ENCODE results near the gene NRM.
"Not testable (repeated sequence)": the region's sequence is repeated elsewhere in the genome, so short reads cannot be mapped to it uniquely, and the experiment has no call there.

Gene NRM

DNA sequence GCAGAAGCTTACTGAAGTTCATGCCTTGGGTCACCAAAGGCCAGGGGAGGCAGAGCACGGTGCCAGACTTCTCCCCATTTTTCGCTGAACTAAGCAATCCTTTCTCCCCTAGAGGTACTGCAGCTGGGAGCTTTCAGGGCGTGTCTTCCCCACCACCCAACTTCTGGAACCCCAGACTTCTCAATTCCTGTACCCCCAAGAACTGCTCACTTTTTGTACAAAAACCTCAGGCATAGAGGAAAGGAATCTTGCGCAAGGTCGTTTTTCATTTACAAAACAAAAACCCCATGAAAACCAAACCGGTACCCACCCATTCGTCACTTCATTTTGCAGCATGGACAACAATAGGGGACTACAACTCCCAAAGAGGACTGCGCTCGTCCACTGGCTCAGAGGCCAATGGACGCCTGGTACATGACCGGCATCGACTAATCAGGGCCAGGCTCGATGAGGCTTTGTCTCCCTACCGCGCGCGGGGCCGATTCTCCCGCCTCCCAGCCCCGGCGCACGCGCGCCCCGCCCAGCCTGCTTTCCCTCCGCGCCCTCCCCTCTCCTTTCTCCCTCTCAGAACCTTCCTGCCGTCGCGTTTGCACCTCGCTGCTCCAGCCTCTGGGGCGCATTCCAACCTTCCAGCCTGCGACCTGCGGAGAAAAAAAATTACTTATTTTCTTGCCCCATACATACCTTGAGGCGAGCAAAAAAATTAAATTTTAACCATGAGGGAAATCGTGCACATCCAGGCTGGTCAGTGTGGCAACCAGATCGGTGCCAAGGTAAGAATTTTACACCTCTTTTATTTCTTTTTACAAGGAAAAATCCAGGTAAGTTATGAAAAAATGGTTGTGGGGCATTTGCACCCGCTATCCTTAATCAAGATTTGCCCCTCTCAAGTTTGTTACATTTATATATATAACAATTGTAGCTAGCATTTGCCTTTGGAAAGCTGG is 29.3 kb upstream of the NRM start, which contains the start of gene TUBB:
Gene TUBB, plus strand, starts transcription at position 562 of the 947 bp plus-strand sequence. Its CDS starts 155 bp downstream, at position 717.
- DNase-seq: peak; percentile 98

DNA sequence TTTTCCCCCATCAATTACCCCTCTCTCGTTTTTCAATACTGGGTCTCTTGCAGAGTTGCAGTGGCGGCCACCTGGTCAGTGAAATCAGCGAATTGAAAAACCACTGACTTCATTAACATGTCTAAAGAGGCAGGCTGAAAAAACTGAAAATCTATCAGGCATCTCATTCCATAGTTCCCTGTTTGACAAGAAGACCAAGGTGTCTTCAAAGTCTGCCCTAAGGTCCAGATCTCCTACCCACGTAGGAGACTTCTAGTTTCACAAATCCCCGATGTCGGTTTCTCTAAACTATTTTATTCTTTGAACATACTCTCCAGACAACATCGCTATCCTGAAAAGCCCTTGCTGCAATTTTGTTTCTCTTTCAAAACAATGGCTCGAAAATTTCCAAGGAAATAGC is 28.6 kb upstream of the NRM start:
- no peak for DNase-seq

DNA sequence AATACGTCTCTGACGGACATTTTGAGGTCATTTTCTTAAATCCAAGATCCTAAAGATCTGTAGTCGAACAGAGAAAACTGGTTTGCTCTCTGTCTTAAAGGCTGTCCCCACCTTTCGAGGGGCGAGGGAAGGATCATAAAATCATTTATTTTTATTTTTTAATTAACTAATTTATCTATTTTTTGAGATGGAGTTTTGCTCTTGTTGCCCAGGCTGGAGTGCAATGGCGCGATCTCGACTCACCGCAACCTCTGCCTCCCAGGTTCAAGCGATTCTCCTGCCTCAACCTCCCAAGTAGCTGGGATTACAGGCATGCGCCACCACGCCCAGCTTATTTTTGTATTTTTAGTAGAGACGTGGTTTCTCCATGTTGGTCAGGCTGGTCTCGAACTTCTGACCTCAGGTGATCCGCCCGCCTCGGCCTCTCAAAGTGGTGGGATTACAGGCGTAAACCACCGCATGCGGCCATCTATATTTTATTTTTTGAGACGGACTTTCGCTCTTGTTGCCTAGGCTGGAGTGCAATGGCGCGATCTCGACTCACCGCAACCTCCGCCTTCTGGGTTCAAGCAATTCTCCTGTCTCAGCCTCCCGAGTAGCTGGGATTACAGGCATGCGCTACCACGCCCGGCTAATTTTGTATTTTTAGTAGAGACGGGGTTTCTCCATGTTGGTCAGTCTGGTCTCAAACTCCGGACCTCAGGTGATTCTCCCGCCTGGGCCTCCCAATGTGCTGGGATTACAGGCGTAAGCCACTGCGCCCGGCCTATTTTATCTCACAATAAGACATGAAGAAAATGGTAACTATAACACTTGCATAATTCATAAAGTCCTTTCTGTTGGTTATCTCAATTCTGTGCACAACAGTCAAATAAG is 27.3 kb upstream of the NRM start:
- not testable (repeated sequence) for DNase-seq

DNA sequence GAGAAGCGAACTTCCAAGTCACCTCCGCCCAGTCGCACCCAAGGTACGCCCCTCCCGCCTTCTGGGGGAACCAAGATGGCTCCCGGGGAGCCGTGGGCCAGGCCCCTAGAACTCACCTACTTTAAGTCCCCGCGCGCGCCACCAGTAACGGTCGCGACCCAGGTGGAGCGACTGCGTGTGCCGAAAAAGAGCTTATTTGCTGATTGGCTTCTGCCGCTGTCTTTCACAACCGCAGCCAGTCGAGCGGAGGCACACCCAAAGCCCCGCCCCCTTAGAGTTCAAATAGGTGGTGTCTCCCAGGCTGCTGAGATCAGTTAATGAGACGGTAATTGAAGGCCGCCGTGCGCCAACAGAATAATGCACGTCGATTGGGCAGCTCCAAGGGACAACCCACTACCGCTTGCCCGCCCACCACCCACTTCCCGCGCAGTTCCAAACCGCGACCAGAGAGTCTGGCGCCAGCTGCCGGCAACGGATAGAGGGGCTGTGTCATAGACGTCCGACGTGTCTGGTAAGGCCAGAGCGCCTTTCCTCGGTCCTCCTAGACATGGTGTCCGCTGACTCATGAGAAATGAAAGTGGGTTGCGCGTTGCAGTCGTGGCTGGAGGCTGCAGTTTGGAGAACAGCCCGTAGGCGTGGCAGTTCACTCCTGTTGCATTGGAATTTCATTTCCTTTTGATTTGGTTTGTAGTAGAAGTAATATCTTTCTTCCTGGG is 26.5 kb upstream of the NRM start, which contains the start of gene MDC1:
Gene MDC1, minus strand, starts transcription at position 153 of the 716 bp plus-strand sequence. CDS start 2,106 bp downstream, outside the sequence.
- peak; percentile 100 for DNase-seq

DNA sequence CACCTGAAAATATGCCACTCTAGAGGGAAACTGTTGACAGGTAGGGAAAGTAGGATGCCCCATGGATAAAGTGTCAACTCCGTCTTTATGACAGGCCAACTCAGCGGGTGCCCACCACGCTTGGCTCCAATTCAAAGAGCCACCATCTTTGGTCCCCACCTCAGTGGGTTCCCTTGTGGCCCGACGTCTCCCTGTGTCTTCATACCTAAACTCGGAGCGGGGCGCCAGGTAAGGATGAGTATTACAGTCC is 26.0 kb upstream of the NRM start:
- DNase-seq: no peak

DNA sequence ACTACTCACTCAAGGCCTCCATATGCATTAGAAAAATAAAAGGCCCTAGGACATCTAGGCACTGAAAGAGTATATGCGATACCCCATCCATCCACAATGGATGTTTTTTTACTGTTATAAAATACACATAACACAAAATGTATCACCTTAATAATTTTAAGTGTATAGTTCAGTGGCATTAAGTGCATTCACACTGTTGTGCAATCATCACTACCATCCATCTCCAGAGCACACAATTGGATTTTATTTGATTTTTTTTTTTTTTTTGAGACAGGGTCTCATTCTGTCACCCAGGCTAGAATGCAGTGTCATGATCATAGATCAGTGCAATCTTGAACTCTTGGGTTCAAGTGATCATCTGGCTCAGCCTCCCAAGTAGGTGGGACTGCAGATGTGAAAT is 23.5 kb upstream of the NRM start:
- DNase-seq: no peak

DNA sequence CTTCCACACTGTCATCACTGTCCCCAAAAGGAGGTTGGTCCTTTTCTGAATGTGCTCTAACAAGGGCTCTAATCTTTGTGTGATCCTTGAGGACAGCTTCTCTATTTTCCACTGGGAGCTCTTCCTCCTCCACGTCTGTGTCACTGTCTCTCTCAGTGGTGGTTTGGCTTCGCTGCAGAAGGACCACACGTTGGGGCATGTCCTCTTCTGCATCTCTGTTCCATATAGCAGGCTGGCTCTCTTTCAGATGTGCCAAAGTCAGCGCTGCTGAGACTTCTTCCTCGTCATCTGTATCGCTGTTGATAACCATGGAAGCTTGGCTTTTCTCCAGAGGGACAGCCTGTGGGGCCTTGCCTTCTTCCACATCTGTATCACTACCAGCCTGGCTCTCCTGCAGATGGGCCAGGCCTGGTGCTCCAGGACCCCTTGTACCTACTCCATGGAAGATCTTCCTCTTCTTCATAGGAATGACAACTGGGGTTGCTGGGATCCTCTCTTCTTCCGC is 21.7 kb upstream of the NRM start:
- no peak for DNase-seq

DNA sequence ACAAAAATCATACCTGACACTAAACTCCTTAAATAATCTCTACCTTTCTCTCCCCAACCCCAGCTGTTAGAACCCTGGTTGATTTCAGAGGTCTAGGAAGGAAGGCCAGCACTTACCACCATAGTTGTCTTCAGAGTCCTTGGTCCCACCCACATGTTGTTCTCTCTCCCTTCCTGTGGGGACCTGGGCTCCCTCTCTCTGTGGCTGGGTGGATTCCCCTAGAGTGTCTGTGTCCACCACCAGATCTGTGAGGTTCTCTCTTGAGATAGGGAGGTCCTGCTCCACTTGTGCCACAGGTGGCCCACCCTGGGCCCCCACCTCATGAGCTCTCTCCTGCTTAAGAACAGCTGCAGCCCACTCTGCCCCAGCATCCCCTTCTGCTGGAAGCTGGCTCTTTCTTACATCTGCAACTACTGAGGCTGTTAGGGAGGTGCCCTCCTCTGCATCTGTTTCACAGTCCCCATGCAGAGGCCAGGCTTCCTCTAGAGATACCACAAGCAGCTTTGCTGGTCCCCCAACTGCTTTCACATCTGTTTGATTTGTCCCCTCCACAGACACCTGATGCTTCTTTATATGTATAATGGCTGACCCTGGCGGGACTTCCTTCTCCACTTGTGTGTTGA is 21.1 kb upstream of the NRM start:
- no peak for DNase-seq

DNA sequence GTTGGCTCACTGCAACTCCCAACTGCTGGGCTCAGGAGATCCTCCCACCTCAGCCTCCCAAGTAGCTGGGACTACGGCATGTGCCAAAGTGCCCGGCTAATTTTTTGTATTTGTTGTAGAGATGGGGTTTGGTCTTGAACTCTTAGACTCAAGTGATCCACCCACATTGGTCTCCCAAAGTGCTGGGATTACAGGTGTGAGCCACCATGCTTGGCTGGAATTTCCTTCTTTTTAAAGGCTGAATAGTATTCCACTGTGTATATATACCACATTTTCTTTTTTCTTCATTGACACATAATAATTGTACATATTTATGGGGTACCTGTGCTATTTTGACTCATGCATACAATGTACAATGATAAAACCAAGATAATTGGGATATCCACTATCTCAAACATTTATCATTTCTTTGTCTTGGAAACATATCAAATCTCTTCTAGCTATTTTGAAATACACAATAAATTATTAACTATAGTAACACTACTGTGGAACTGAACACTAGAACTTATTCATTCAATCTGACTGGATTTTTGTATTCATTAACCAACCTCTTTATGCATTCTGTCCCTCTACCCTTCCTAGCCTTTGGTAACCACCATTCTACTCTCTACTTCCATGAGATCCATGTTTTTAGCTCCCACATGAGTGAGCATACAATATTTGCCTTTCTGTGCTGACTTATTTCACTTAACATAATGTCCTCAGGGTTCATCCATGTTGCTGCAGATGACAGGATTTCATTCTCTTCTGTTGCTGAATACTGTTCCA is 18.5 kb upstream of the NRM start:
- DNase-seq: no peak

DNA sequence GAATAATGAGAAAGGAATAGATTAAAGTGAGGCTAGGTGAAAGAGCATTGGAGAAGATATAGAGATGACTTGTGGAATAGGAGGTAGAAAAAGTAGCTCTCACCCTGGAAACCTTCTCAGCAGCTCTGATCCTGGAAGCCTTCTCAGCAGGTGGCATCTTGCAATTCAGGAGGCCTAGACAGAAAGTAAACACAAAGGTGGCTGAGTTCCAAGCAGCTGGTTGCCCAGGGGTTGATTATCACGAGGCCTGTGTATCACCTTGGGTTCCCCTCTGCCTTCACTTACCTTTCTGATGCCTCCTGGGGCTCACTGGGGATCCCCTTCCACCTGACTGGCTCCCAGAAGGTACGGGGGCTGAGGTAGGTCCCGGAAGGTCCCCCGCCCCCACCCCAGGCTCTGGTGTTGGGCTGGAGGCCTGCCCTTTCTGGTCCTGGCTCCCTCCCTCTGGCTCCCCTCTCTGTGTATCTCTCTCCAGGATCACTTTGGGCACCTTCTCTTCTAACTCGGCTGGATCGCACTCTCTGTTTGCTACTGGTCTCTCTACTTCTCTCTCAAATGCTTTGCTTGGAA is 16.6 kb upstream of the NRM start:
- no peak for DNase-seq

DNA sequence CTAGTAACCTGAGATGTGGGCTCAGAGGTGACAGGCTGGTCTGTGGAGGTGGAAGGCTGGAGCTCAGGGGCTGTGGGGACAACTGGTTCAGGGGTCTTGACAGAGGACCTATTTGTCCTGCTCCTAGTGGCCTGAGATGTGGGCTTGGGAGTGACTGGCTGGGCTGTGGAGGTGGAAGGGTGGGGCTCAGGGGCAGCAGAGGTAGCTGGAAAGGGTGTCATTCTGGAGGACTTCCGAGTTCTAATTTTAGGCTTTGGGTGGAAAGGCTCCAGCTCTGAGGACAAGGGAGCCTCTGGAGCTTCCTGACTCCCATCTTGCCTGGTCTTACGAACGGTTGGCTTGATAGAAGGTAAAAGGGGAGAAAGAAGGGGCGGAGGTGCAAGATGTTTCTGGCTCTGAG is 14.8 kb upstream of the NRM start:
- no peak for DNase-seq

DNA sequence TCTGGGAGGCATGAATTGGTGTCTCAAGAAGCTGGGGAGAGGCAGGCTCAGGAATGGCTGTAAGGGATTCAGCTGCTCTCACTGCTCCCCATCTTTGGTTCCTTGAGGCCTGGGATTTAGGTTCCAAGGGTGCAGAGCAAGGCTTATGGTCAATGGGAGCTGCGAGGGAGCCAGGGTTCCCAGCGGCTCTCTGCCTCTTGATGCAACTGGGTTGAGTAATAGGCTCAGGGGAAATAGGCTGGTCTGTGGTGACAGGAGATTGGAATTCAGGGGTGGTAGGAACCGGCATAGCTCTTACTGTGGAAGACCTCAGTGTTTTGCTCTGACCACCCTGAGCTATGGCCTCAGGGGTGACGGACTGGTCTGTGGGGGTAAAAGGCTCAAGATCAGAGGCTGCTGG is 13.0 kb upstream of the NRM start:
- no peak for DNase-seq

DNA sequence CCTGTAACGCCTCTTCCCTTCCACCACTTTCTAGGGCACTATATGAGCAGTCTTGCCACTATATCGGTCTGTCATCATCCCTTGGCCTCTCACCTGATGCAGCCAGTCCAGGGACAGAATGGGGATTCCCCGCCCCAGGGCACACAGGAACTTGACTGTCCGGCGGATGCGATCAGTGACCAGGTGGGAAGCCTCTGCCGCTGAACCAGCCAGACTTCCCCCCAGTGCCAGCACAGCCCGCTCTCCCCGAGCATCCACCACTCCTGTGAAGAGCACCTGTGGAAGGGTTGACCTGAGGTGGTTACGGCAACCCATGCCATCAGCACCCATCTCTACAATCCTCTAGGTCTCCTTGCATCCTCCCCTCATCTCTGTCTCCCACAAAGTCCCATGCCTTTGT is 12.2 kb upstream of the NRM start:
- DNase-seq: no peak

DNA sequence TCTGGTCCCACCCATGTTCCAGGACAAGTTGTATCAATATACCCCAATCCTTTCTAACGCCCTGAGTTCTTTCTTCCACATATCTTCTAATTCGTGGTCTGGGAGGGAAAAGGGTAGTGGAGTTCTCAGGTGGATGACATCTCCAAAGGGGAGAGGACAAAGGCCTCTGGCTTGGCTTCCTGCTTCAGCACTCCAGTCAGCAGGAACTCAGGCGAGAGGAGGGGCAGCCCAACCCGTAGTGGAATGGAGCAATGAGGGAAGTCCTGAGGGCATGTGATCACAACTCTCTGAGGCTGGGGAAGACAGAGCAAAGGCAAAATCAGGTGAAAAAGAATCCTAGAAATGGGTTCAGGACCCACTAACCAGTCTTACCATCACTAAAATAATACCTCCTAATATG is 9.6 kb upstream of the NRM start:
- no peak for DNase-seq

DNA sequence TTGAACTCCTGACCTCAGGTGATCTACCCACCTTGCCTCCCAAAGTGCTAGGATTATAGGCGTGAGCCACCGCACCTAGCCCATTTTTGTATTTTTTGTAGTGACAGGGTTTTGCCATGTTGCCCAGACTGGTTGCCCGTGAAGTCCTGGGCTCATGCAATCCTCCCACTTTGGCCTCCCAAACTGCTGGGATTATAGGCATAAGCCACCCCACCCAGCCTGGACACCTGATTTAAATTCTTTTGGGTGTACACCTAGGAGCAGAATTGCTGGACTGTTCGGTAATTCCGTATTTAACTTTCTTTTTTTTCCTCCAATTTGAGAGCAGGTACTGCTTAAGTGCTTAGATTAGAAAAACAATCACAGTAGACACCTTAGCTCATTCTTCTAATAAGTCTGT is 5.6 kb upstream of the NRM start:
- DNase-seq: no peak

DNA sequence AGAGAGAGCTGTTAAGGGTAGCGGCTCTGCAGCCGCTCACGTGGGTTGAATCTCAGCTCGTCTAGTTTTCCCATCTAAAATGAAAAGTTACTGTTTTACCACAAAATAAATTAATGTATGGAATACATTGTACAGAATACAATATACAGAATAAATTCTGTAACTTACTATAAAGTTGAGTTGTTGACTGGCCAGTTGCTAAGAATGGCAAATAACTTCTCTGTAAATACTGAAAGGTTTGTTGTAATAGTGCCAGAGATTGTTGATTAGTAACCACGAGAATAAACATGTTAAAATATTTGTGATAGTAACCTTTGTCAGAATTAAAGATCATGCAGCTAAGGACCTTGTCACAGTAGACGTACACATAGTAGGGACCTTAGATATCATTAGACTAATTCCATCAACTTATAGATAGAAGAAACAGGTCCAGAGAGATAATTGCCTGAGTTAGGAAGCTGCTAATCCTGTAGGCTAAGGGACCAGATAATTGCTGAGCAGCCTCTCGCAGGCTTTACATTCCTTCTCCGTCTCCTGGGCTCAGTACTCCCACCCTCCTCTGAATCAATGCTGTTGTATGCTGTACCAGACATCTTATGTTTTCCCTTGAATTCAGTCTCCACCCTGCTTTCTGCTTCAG is 544 bp upstream of the NRM start:
- no peak for DNase-seq

DNA sequence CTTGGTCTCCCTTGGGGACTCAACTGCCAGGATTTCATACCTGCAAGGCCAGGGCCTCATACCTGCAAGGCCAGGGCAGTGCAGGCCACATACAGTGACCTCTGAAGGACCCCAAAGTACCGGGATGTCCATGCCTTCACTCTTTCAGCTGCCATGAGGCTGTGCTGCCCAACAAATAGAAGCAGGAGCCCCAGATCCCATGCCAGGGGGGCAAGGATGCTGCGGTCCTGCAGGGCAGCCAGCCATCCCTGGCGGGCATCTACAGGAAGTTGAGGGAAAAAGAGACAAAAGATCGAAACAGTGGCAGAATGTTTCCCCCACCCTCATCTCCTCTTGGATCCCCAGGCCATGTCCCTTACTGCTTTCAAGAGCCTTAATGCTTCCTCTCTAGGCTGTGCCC is 799 bp downstream of the NRM start:
- no peak for DNase-seq

DNA sequence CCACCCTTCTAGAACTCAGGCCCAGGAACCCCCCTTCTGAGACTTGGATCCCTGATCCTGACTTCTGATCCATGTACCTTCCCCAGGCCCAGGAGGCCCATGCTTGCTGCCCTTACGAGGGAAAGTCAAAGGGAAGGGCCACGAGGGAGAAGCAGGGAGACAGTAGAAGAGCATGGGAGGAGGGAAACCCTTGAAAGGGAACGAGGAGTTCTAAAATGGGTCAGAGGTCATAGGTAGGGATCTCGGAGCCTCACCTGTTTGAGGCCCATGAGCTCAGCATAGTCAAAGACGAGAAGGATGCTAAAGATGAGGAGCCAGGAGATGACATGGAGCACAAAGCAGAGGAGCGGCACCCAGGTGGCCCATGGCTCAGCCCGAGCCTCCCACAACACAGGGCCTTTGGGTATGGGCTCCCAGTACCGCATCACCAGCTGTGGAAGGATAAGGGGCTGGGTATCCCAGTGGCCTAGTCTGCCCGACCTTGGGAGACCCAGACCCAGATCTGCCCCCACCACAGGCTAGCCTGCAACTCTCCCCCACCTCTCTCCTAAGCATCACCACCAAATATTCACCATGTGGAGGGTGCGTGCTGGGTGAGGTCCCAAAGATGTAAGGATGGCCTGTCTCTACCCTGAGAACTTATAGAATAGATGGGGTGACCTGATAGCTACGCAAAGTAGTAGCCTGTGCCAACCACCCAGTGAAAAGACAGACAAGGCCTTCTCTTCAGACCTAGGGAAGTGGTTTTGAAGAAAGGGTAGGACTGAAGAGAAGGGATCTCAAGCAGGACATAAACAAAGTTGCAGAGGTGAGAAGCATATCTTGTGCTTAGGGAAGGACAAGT is 1.5 kb downstream of the NRM start:
- DNase-seq: no peak

DNA sequence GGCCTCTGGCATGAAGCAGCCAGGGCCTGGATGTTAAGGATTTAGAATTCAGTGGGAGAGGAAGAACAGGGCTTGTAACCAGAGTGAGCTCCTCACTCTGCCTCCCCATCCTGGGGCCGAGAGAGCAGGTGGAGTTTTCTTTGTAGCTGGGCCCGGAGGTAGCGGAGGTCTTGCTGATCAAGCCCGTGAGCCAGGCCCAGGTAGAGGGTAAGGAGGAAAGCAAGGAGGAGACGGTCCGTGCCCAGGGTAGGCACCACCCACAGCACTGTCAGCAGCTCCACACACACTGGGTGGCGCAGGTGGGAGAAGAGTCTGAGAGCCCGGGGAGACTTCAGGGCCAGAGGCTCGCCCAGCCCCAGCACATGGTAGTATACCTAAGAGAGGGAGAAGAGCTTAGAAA is 2.2 kb downstream of the NRM start:
- DNase-seq: no peak
